ENCODE data around the gene XPOT.
"Not testable (repeated sequence)": the region's sequence is repeated elsewhere in the genome, so short reads cannot be mapped to it uniquely, and the experiment has no call there.

Gene XPOT

GRCh38 chr12:64403707-64404469 lies at the start of gene XPOT:
XPOT (plus strand) TSS chr12:64404392; CDS start chr12:64410036, 5,644 bp downstream.
- peak; percentile 96 for DNase-seq

GRCh38 chr12:64356209-64356608 lies 48.0 kb upstream of the XPOT start:
- DNase-seq: not testable (repeated sequence)

GRCh38 chr12:64361173-64361572 lies 43.0 kb upstream of the XPOT start:
- DNase-seq: not testable (repeated sequence)

- DNase-seq: no peak
These were observed 41.4 kb upstream of the XPOT start for GRCh38 chr12:64362721-64363305.

GRCh38 chr12:64383675-64384074 lies 20.5 kb upstream of the XPOT start:
- DNase-seq: no peak

- no peak for DNase-seq
These were observed 19.2 kb upstream of the XPOT start for GRCh38 chr12:64385019-64385418.

GRCh38 chr12:64385468-64385867 lies 18.7 kb upstream of the XPOT start:
- DNase-seq: no peak

- peak; percentile 14 for DNase-seq
These were observed 16.9 kb upstream of the XPOT start for GRCh38 chr12:64387197-64387816.

GRCh38 chr12:64389154-64389553 lies 15.0 kb upstream of the XPOT start:
- DNase-seq: peak; percentile 82

- peak; percentile 67 for DNase-seq
These were observed 13.8 kb upstream of the XPOT start, which contains the start of gene C12orf56 for GRCh38 chr12:64390275-64390851. C12orf56 (minus strand) TSS chr12:64390758; CDS start chr12:64390565, 193 bp downstream.

- no peak for DNase-seq
These were observed 12.0 kb upstream of the XPOT start for GRCh38 chr12:64392221-64392620.

- peak; percentile 87 for DNase-seq
These were observed 8.5 kb upstream of the XPOT start for GRCh38 chr12:64395739-64396138.

GRCh38 chr12:64400041-64400440 lies 4.2 kb upstream of the XPOT start:
- peak; percentile 64 for DNase-seq

- DNase-seq: no peak
These were observed 2.0 kb upstream of the XPOT start for GRCh38 chr12:64402181-64402580.

- DNase-seq: peak; percentile 54
These were observed 471 bp downstream of the XPOT start for GRCh38 chr12:64404470-64405256.

- DNase-seq: no peak
These were observed 3.4 kb downstream of the XPOT start for GRCh38 chr12:64407342-64408223.

GRCh38 chr12:64411427-64411826 lies 7.2 kb downstream of the XPOT start:
- no peak for DNase-seq

- DNase-seq: no peak
These were observed 8.3 kb downstream of the XPOT start for GRCh38 chr12:64412459-64412858.

- no peak for DNase-seq
These were observed 9.7 kb downstream of the XPOT start for GRCh38 chr12:64413884-64414283.

- DNase-seq: no peak
These were observed 14.0 kb downstream of the XPOT start for GRCh38 chr12:64418209-64418608.

- DNase-seq: no peak
These were observed 15.5 kb downstream of the XPOT start for GRCh38 chr12:64419696-64420095.

- DNase-seq: no peak
These were observed 23.8 kb downstream of the XPOT start for GRCh38 chr12:64427988-64428387.

All from NCI-H2029 (cell line).